HG02970 (cell line): ENCODE measurements around the gene PIEZO1.
"Not testable (repeated sequence)": the region's sequence is repeated elsewhere in the genome, so short reads cannot be mapped to it uniquely, and the experiment has no call there.

Experiments
- ATAC-seq: cut with Tn5 transposase; IDR thresholded peaks from one replicate; pipeline ENCODE4 v1.9.1; 2021; ENCODE audit warnings: mild to moderate bottlenecking, moderate library complexity, moderate number of reproducible peaks; ENCODE audit not compliant: unreplicated experiment, low FRiP score

The PIEZO1 gene

GRCh38 chr16:88785106-88785924 is at the start of gene PIEZO1:
Gene PIEZO1 (minus strand): TSS chr16:88785220. CDS start chr16:88784964, 256 bp downstream.
- peak; percentile 26 for ATAC-seq

- ATAC-seq = no peak
These were observed 49.6 kb upstream of the PIEZO1 start for GRCh38 chr16:88834670-88835069.

DNA sequence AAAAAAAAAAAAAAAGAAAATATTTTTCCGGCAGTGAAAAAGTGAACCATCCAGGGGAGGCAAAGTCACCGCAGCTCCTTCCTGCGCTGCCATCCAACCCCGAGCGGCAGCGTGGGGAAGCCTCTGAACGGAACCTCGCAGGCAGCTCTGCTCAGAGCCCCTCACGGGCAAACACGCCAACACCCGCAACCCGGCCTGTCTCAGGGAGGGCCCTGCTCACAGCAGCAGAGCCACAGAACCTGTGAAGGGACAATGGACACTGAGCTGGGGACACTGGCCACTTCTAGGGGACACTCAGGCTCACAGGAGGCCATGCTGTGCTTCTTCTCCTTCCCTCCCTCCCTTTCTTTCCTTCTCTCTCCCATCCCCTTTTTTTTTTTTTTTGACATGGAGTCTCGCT is 48.1 kb upstream of the PIEZO1 start:
- no peak for ATAC-seq

- no peak for ATAC-seq
These were observed 46.8 kb upstream of the PIEZO1 start for GRCh38 chr16:88831838-88832237.

- no peak for ATAC-seq
These were observed 45.8 kb upstream of the PIEZO1 start for GRCh38 chr16:88830783-88831182.

- ATAC-seq = no peak
These were observed 45.2 kb upstream of the PIEZO1 start for GRCh38 chr16:88830258-88830657.

GRCh38 chr16:88828711-88829110 is 43.7 kb upstream of the PIEZO1 start:
- ATAC-seq = no peak

DNA sequence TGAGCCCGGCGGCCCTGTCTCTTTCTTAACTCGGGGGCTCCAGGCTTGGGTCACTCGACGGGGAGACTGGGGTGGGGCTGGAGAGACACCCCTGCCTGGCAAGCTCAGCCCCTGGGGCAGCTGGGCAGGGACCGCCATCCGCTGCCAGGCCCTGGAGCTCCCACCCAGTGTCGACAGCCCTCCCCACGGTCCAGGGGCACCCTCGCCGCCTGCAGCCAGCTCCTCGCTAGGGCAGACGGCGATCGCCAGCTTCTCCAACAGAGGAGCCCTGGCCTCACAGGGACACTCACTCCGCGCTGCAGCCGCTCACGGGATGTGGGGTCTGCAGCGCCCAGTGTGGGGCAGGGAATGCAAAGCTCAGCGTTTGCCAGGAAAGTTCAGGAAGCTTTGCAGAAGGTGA is 42.7 kb upstream of the PIEZO1 start:
- ATAC-seq = no peak

GRCh38 chr16:88826070-88826840 is 41.2 kb upstream of the PIEZO1 start:
- no peak for ATAC-seq

GRCh38 chr16:88825146-88825545 is 40.1 kb upstream of the PIEZO1 start:
- no peak for ATAC-seq

DNA sequence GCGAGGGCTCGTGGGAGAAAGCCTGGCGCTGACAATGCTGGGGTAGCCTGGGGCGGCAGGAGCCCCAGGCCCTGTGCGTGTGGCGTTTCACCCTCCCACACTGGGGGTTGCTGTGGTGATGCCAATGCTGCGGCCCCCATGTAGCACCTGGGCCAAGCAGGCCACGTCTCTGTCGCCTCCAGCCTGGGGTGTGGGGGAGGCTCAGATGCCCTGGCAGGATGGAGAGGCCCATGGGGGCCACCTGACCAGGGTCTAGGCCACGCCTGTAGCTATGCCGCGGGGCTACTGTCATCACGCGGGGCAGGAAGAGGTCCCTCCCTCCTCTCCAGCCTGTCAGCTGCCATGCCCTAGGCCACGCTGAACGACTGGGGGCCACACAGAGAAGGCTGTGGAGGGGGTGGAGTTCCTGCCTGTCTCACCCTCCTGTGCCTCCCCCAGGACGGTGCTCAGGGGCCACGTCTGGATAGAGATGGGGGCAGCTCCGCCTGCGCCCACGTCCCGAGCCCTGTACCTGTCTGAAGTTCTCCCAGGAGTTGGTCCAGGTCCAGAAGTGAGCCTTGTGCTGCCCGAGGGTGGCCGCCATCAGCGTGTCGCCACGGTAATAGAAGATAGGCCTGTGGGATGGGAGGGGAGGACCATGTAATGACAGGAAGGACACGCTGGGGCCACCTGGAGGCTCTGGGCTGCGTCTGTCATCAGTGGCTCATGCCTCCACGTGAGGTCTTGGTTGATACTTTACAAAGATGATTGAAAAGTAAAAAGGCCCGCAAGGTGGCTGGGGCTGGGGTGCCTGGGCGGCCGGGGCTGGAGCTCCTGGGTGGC is 39.4 kb upstream of the PIEZO1 start:
- ATAC-seq = no peak

- ATAC-seq = not testable (repeated sequence)
These were observed 38.6 kb upstream of the PIEZO1 start for GRCh38 chr16:88823646-88824045.

DNA sequence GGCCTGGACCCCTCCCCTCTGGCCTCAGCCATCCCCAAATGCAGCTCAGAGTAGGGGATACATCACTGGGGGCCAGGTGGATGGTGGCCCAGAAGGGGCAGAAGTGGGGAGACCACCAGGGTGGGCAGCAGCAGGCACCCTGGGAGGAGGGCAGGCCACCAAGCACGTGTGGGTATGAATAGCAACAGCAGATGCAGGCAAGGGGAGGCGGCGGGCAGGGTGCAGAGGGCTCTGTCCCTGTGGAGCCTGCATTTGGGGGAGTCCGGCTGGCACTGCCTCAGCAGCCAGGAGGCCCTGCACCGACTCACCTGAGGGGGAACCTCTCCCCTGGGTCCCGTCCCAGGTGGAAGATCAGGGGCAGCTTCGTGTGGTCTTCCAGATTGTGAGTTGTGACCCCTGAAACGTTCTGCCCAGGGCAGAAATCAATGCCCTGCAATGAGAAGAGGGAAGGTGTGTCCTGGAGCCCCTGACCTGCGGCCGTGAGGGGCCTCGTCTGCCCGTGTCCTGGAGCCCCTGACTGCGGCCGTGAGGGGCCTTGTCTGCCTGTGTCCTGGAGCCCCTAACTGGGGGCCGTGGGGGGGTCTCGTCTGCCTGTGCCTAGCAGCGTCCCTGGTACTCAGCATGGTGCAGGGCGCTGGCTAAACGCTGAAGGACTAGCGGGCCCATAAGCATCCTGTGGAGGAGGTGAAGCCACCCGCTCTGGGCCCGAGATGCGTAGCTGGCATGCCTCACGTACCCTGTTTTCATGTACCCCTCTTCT is 37.4 kb upstream of the PIEZO1 start:
- ATAC-seq = no peak

- ATAC-seq = no peak
These were observed 36.3 kb upstream of the PIEZO1 start for GRCh38 chr16:88821168-88821850.

- ATAC-seq = no peak
These were observed 35.5 kb upstream of the PIEZO1 start for GRCh38 chr16:88820385-88821025.

DNA sequence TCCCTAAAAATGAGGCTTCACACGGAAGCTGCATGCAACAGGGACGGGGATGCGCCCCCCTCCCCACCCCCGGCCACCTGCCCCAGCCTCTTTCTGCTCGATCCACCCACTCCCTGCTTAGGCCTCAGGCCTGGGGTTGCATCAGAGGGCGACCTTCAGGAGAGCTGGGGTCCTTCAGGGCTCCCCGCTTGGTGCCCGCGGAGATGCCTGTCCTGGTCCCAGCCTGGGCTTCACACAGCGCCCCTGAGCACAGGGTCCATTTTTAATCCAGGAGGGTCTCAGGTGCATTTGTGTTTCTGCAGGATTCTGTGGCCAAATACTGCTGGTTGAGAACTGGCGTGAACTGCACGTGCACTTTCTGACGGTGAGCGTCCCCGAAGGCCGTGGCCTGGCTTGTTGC is 34.1 kb upstream of the PIEZO1 start:
- no peak for ATAC-seq

DNA sequence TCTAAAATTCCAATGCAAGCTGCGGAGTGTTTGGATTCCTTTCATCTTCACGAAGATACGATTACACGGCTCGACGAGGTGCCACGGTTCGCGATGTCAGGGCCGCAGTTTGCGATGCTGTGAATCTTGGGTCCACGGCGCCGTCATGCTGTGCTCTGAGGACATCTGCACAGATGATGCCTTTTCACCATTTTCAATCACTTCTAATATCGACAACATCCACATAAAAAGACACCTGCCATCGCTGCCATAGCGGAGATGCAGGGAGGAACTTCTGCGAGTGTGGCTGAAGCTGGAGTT is 33.5 kb upstream of the PIEZO1 start:
- ATAC-seq = no peak

DNA sequence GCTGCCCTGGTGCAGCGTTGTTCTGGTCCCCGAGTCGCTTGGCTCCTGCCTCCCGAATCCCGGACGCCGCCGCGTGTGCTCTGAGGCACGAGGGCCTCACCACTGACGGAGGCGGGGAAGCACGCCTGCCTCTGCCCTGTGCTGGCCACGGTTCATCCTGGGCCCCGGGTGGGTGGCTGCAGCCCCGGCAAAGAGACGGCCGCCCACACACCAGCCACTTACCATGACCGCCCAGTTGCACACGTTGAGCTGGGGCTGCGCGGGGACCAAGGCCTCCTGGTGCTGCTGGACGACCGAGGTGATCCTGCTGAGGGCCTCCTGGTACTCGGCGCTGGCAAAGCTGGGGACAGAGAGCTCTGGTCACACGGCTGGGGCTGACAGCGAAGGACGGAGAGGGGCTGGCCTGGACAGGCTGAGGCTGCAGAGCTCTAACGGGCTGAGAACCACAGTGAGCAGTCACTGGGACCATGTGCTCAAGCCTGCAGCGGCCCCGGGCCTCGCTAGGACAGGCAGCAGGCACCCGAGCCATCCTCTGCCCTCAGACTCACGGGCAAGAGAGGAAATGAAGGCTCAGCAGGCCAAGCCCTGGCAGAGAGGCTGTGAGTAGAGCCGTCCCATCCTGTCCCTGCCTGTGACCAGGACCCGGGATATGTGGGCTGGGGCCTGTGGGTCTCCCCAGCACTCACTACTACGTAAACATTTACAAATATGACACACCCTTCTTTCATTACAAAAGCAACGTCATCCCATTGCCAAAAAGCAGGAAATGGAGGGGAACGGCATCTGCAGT is 33.0 kb upstream of the PIEZO1 start:
- ATAC-seq = no peak
